ENCODE measurements around the gene DHRS3.

DNA sequence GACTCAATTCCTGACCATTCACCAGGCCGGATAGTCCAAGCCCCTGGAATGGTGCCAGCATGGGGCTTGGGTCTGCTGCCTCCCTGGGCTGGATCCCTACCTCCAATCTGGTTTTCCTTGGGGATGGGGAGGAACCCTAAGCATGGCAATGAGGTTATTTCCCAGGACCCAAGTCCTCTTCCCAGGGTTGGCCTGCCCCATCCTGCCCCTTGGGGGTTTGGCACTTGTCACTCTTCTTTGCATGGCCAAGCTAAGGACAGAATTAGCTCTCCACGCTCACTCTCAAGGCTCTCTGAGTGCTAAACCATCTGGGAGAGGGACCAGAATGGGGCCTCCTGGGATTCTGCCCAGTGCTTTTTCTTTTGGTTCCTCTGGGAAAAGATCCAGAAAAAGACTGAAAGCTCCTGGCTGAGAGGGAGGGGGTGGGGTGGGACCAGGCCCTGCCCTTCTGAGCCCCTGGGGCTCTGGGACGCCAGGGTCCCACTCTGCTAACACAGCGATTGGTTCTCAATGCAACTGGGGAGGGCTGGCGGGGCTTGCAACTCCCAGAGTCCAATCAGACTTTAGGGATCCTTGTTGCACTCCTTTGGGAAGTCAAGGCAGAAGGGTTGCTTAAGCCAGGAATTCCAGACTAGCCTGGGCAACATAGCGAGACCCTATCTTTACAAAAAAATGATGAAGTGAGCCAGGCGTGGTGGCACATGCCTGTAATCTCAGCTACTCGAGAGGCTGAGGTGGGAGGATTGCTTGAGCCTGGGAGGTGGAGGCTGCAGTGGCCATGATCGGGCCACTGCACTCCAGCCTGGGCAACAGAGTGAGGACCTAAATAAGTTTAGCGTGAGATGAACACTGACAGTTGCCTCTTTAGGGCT is 52.7 kb downstream of the DHRS3 start:
- TF ChIP-seq CTCF (IDR thresholded peaks at IDR 0.05) = no peak
- TF ChIP-seq POLR2A (IDR thresholded peaks at IDR 0.05) = no peak

All from body of pancreas (tissue), 4 donors.